Measurements from ENCODE around the gene CCL3.

The CCL3 gene

GRCh38 chr17:36068524-36068923 lies 21.4 kb downstream of the CCL3 start:
- TF ChIP-seq CTCF (conservative IDR thresholded peaks at IDR 0.05): no peak
- no peak overlapping the region for H3K27ac ChIP-seq

GRCh38 chr17:36066365-36066985 lies 23.5 kb downstream of the CCL3 start:
- TF ChIP-seq CTCF (conservative IDR thresholded peaks at IDR 0.05): no peak
- no peak overlapping the region for H3K27ac ChIP-seq

- no peak for TF ChIP-seq CTCF (conservative IDR thresholded peaks at IDR 0.05)
- H3K27ac ChIP-seq: no peak within 1 kb of the TSS
Observed at GRCh38 chr17:36063786-36064541, 26.0 kb downstream of the CCL3 start, which contains the start of gene CCL18. CCL18 (plus strand) TSS chr17:36064272; CDS start chr17:36064343, 71 bp downstream.

GRCh38 chr17:36060816-36061215 lies 29.1 kb downstream of the CCL3 start:
- no peak overlapping the region for H3K27ac ChIP-seq
- TF ChIP-seq CTCF (conservative IDR thresholded peaks at IDR 0.05): no peak

GRCh38 chr17:36059406-36059805 lies 30.5 kb downstream of the CCL3 start:
- TF ChIP-seq CTCF (conservative IDR thresholded peaks at IDR 0.05): no peak
- H3K27ac ChIP-seq: no peak overlapping the region

- H3K27ac ChIP-seq: no peak overlapping the region
- no peak for TF ChIP-seq CTCF (conservative IDR thresholded peaks at IDR 0.05)
Observed at GRCh38 chr17:36057911-36058310, 32.0 kb downstream of the CCL3 start.

GRCh38 chr17:36055921-36056520 lies 33.9 kb downstream of the CCL3 start:
- no peak for TF ChIP-seq CTCF (conservative IDR thresholded peaks at IDR 0.05)
- H3K27ac ChIP-seq: no peak overlapping the region
